GM21576 (cell line): ENCODE measurements around the gene VAV3.
"Not testable (repeated sequence)": the region's sequence is repeated elsewhere in the genome, so short reads cannot be mapped to it uniquely, and the experiment has no call there.

Experiments
- ATAC-seq: cut with Tn5 transposase; IDR thresholded peaks from one replicate; pipeline ENCODE4 v1.9.1; 2021; ENCODE audit warnings: mild to moderate bottlenecking, moderate library complexity; ENCODE audit not compliant: unreplicated experiment

The VAV3 gene

DNA sequence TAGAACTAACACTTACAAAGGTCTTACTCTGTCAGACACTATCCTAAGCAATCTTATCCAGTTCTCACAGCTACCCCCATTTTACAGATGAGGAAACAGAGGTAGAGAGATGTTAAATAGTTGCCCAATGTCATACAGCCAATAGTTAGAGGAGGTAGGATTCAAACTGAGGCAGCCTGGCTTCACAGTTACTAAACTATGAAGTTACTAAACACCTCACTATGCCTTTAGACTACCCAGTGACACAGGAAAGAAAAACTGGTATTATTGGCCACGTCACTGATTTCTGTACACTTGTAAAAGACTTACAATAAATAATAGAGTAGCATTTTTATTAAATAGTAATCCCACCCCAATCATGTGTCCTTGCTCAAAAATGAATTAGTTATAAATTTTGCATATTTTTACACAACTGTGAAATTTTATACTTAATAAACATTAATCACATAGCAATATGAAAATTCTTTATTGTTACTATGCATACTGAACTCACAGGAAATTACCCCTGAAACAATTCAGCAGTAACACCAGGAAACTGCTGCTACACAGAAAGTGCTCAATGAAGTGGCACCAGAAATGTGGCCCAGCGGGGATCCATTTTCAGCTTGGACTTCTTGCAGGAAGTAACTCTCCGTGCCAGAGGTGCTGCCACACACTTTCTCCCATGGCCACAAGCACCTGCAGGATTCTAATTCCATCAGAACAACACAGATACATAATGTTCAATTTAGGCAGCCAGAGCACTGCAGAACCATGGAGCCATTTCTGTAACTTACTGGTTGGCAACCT lies 69.4 kb downstream of the VAV3 start:
- ATAC-seq = no peak

DNA sequence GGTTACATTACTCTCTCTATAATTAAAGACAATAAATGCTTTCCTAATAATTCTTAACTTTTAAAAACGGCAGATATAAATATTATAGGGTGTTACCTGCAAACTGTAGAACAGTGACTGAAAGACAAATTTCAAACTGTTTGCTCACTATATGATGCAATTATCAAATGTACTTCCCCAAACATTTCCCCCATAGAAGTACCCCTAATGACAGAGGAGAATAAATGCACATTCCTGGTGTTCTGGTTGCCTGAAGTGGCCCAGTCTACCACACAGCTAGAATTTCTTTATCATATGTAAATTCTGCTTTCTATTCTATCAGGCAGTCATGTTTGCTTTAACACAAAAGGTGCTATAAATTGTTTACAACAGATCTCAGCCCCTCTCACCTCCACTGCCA lies 70.4 kb downstream of the VAV3 start:
- no peak for ATAC-seq

DNA sequence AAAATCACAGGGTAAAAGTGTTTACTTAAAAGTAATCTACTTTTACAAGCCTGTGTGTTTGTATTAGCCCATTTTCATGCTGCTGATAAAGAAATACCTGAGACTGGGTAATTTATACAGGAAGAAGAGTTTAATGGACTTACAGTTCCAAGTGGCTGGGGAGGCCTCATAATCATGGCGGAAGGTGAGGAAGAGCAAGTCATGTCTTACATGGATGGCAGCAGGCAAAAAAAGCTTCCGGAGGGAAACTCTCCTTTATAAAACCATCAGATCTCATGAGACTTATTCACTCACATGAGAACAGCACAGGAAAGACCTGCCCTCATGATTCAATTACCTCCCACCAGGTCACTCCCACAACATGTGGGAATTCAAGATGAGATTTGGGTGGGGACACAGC lies 71.6 kb downstream of the VAV3 start:
- not testable (repeated sequence) for ATAC-seq

DNA sequence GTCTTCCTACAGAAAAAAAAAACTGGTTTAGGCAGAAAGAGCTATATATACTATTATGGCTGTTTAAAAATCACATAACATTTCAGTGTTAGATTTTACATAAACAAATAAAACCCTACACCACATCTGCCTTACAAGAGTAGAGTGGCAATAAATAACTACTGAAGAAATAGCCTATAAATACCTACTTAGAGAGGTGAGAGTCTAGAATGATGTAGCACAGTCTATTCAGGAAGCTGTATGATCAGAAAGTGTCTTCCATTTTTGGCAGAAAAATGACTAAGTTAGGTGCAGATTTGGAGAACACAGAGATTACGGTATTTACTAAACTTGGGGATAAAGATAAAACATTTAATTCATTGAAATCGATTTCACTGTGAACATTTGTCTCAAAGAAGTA lies 75.5 kb downstream of the VAV3 start:
- no peak for ATAC-seq

DNA sequence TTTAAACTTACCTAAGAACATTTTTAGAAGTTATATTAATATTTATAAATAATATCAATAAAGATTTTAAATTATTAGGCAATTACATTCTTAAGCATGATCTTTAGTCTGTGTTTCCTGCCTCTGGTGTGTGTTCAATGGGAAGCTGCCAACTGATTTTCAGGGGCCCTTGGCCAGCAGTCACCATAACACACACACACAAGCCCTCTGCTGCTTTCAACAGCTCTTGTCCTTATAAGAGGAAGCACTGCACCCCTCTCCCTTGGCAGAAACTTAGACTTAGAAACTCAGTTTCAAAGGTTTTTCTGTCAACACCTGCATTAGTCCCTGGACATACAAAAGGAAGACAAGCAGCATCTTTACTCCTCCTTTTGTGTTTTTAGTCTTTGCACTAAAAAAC lies 81.4 kb downstream of the VAV3 start:
- ATAC-seq = no peak

DNA sequence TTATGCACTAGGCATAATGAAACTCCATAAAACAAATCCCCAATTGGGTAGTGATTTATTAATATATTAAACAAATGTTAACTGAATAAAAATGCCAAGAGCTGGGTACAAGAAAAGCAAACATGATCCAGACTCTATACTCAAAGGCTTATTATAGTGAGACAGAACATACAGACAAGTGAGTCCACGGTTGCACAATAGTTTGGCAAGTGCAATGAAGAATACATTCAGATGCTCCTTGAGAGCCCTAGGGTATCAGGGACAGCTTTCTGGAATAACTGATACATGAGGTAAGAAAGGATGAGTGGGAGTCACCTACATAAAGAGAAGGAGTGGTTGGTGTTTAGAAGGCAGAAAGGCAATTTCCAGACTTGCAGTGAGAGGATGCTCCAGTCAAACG lies 85.1 kb downstream of the VAV3 start:
- ATAC-seq = no peak

DNA sequence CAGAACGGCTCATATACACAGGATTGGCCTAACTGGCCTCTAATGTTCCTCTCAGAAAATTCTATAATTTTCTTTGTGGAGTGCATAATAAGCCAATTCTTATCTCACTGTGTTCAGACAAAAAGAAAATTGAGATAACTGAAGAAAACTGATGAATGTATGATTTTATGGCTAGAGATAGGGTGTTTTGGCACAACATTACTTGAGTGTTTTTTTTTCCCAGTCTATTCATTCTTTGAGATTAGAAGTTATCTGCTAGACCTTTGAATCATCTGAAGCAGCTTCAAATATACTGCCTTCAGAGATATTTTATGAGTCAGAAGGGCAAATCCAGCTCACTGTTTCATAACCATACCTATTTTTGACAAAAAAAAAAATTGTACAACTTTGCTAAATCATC lies 85.6 kb downstream of the VAV3 start:
- no peak for ATAC-seq

DNA sequence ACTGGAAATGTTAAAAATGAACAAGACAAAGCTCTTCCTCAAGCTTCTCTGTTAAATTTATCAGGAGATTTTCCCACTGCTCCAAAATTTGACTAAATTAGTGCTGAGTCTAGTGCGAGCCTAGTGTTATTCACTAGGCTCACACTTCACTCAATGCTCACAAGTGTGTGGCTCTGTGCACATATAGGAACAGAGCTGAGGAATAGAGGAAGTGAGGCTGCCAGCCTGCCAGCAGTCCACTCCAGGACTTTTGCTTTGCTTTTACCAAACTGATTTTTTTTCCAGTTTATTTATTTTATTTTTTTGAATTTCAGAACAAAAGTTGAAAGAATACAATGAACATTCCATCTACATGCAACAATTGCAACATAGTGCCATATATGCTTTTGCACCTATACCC lies 87.2 kb downstream of the VAV3 start:
- ATAC-seq = no peak

DNA sequence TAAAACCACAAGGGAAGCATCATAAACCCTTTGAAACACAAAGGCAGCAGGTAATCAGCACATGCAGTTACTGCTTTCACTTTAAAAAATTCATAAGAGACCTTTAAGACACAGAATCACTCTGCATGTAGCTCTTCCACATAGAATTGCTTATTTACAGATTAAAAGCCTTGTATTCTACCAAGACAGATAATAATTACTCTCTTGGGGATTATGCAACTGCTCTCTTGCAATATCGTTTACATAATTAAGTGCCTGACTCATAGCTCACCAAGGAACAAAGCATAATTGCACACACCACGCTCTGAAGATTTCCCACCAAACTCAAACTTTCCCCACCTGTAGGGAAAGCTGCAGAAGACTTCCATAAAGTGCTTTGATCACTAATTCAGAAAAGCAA lies 87.9 kb downstream of the VAV3 start:
- ATAC-seq = no peak

DNA sequence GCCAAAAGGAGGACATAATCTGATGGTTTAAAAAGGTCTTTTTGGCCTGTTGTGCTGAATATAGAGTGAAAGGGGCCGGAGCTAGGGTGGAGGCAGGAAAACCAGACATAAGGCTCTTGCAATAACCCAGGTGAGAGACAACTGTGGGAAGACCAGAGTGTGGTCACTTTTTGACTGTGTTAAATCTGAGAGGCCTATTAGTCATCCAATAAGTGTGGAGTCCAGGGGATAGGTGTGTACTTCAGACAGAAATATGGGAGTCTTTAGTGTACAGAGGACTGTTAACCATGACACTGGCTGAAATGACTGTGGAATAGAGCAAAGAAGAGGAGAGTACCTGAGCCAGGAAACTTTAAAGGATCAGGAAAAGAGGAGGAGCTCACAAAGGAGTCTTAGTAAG lies 89.3 kb downstream of the VAV3 start:
- no peak for ATAC-seq

DNA sequence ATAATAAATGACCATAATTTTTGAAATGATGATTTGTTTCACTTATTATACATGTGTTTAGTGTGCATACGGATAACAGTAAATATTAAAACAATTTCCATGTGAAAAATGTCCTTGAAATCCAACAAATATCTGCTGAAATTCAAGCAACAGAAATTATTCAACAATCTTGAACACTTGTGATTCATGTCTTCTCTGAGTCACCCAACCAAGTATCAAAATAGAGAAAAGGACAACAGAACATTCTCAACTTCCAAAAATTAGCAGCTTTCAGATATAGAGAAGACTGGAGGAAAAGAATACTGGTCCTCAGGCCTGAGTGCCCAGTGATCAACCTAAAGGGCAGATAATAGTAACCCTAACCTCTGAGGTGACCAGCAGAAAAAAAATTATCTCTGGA lies 90.8 kb downstream of the VAV3 start:
- no peak for ATAC-seq

DNA sequence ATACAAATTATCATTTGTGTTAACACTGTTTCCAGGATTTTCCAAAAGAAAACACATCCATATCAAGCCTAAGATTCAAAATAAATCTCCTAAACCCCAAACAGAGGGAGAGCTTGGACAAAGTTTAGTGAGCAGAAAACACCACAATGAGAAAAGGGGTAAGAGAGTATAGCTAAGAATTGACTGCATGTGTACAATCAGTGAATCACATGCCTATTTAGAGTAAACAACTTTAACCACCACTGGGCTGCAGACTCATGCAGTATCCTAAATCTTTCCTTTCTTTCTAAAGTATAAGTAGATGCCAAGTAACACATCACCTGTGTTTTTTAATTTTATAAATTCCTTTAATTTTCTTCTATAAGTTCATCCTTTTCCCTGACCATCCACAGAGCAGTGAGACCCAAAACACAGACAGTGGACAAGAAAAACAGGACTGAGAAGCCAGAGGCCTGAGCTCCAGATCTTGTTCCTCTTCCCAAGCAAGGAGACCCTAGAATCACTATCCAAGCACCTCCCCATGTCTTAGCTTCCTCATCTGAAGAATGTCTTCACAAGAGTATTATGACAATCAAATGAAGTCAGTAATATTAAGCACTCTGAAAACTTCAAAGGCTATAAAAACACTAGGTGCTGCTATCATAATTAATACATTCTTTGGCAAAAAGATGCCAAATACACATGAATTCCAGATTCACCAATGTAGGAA lies 93.1 kb downstream of the VAV3 start:
- no peak for ATAC-seq

DNA sequence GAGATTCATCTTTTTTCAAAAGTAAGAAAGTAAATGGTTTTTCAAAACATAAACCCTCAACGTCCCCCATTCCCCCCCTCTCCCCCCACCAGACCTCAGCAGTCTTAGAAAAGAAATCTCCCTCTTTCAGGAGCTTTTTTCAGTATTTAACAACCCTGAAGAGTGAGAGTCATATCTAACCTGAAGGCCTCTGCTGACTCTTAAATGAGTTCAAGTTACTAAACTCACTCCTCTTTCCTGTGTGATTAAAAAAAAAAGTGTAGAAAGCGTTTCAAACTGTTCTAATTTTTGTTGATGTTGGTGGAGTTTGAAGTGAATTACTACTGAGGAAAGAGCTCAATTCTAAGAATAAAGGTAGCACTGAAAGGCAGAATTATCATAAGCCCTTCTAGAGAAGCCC lies 93.7 kb downstream of the VAV3 start:
- no peak for ATAC-seq

DNA sequence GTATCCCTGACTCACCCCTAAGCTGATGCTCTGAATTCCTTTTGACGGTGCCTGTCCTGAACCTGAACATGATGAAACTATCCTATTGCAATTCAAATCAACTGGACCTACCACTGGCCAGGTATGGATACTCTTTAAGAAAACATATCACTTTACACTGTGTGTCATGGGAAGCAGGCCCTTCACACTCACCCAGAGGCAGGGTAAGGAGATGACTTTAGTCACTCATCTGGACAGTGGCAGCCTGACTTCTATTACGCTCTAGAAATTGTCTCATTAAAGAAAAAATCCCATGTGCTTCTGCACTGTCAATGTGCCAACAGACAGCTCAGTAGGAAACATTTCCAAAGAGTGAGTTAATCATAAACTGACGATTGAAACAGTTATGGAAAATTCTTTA lies 94.3 kb downstream of the VAV3 start:
- no peak for ATAC-seq

DNA sequence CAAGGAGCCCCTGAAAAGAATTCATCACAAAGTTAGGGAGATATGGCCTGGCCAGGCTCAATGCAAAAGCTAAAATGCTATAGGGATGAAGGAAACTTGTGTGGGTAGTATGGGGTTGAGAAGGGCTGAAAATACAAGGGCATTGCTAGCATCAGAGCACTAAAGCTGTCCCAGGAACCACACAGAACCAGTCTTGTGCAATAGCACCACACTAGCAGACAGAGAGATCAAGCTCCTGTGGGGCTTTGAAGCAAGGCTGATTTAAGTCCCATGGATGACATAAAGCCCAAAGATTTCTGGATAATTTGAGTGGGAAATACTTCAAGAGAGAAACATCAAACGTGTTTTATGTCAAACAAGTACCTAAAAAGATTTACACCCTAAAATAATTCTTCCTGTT lies 97.1 kb downstream of the VAV3 start:
- no peak for ATAC-seq

DNA sequence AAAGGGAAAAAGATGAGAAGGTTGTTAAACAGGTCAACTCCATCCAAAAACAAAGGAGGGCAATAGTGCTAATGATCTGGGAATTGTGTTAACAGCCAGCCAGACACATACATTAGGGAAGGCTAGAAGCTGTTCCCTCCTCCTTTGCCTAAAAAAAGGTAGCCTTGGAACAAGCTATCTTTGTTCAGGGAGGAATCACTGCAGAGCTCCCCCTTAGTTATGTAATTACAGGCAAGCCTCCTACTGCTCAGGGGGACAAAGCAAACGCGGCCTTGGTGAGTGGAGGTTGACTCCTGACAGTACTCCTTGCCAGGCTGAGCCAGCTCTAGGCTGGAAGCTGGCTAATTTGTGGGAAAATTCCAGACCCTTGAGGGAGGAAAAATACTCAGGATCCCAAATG lies 97.6 kb downstream of the VAV3 start:
- ATAC-seq = no peak

DNA sequence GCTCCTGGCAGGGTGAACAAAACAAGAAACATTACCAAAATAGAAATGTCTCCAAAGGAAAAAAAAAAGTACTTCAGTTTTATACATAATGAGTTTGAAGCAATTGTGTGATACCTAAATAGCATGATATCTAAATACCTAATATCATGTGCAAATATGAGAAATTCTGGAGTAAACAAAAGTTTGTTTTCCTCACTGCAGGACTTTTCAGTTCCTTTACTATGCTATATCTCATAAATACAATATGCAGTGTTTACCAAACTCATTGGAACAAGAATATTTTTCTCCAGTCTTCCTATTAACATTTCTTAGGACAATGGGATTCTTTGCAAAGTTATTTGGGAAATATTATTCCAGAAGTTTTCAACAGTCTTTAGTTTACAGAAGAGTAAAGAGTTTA lies 98.1 kb downstream of the VAV3 start:
- ATAC-seq = no peak

DNA sequence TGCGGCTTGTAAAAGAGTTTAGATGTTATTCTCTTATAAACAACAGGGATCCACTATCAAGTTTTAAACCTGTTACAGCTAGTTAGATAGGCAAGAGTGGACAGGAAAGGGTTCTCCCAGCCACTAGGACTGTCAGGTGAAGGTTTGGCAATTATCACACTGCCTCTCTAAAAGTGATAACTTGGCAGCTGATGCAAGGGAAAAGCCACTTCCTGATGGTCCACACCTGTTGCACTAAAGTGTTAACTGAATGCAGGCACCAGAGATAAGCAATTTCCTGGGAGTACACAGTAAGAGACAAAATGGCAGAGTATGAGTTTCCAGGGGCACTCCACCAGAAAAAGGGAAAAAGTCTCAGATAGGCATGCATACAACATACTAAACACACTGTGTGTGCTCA lies 99.4 kb downstream of the VAV3 start:
- ATAC-seq = no peak

DNA sequence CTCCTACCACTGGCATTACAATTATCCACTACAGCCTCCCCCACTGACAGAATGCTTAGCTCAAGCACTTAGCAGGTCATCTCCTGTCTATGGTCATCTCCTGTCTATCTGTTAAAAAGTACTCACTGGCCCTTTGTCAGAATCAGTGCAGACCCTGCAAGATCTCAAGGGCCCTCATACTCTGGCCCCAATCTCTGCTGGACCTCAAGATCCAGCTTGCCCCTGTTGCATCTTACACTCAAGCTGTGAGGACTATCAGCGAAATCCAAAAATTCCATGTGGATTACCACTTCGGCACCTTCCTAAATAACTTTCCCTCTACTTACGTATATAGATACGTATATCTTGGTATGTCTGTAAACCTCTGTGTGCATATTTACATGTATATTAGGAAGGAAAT lies 101.6 kb downstream of the VAV3 start:
- no peak for ATAC-seq

DNA sequence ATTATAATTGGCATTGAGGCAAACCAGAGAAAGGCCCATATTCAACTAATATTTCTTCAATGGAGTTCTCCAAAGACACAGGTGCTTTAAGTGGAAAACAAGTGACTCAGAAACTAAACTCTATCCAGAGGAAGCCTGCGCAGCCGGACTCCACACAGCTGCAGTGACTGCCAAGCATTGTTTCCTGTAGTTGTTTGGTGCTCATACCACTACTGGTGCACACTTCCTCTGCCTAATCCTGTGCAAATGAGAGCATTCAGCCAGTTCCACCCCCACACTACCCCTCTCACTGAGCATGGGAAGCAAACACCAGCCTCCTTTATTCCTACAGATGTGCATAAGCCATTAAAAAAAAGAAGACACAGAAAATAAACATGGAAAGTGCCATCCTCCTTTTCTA lies 102.9 kb downstream of the VAV3 start:
- ATAC-seq = no peak

DNA sequence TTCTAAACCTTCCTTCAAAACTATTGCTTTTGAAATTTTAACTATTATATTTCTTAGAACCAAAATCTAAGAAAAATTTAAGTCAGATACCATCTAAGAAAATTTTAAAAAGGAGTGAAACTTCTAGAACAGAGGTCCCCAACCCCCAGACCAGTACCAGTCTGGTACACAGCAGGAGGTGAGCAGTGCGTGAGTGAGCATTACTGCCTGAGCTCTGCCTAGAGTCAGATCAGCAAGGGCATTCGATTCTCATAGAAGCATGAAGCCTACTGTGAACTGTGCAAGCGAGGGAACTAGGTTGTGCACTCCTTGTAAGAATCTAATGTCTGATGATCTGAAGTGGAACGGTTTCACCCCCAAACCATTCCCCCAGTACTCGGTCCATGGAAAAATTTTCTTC lies 106.7 kb downstream of the VAV3 start:
- ATAC-seq = no peak

DNA sequence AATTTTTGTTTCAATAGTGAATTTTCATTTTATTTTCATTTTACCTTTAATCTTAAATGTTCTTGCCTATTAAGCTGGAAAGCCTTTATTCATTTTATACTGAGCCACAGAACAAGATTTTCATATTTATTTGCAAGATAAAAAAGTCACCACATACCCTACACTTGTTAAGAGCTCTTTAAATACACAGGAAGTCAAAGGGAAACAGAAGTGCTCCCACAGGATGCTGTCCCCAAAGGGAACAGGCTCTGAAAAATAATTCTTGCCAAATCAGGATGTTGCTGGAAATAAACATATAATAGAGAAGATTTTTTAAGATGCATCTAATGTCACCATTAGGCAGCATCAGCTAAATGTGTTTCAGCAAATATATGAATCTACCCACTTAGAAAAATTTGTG lies 113.6 kb downstream of the VAV3 start:
- ATAC-seq = no peak
